Measurements from ENCODE around the gene CAMKMT. TPM values are rescaled to one million over a fixed set of nuclear protein-coding genes. Genes with fewer than 3 reads are reported as not detected.

The CAMKMT gene
- polyA plus RNA-seq, 3 donors, result 4.7 to 7.8 (median 7.0) TPM

DNA sequence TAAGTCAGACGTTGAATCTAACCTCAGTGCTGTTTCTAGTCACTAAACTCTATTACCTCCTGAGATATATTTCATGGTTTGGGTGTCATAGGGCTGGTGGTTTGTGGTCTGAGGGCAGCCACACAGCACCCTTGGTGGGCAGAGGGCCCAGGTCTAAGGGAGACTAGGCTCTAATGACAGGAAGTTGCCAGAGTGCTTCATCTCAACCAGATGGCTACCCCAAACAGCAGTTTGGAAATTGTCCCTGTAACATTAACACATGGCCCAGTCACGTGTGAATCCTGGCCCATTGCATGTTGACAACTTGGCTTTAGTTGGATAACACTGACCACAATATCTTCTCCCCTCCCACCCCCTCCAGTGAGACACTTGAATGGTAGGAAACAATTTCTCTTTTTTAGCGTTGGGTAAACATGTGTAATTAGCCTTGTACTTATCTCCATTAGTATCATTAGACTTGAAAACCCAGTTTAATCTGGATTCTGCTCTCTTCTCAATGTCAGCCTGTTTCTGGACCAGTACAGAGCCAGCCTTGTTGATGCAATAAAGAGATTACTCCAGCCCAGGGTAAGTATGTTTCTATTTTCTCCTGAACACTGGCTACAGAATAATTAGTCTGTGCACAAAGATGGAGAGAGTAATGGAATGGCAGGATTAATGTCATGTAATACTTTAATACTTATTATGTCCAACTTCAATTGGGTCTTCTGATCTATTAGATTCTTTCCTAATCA, 392.0 kb downstream of the CAMKMT start:
- TF ChIP-seq, protein P1, sequence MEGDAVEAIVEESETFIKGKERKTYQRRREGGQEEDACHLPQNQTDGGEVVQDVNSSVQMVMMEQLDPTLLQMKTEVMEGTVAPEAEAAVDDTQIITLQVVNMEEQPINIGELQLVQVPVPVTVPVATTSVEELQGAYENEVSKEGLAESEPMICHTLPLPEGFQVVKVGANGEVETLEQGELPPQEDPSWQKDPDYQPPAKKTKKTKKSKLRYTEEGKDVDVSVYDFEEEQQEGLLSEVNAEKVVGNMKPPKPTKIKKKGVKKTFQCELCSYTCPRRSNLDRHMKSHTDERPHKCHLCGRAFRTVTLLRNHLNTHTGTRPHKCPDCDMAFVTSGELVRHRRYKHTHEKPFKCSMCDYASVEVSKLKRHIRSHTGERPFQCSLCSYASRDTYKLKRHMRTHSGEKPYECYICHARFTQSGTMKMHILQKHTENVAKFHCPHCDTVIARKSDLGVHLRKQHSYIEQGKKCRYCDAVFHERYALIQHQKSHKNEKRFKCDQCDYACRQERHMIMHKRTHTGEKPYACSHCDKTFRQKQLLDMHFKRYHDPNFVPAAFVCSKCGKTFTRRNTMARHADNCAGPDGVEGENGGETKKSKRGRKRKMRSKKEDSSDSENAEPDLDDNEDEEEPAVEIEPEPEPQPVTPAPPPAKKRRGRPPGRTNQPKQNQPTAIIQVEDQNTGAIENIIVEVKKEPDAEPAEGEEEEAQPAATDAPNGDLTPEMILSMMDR (IDR thresholded peaks at IDR 0.05), result no peak
- no peak for DNase-seq
- Mint-ChIP-seq H3K27me3 (ENCODE audit: low read depth in 3 of 3) (peaks cover 2 to 8% (median 7%) of the 10 kb centered on the region in 3 donors), H3K27ac (peak overlapping the region in 1 of 7 donors; percentile 66), H3K4me1 (peaks cover 4% of the 10 kb centered on the region), H3K36me3 (no peaks in the 10 kb centered on the region), H3K4me3 (no peak overlapping the region), H3K9me3 (peaks cover 0 to 6% (median 2%) of the 10 kb centered on the region in 7 donors)
- Histone ChIP-seq H3K4me2 (replicated peaks; ENCODE audit: extremely low read depth, low read length, poor library complexity, severe bottlenecking) (no peak overlapping the region), H3K4me1 (ENCODE audit: control insufficient read depth in 1 of 2, insufficient read depth in 2 of 2, low read length in 2 of 2) (no peaks in the 10 kb centered on the region), H3K9me3 (replicated peaks in 1 of 2; ENCODE audit: control insufficient read depth in 1 of 2, insufficient read depth in 1 of 2, low read length in 2 of 2) (no peaks in the 10 kb centered on the region), H3K4me3 (replicated peaks in 1 of 3; ENCODE audit: low read depth in 2 of 3, low read length in 3 of 3) (no peak overlapping the region), H3K27me3 (ENCODE audit: control insufficient read depth in 2 of 2, insufficient read depth in 2 of 2, low read length in 2 of 2) (peaks cover 0 to 3% of the 10 kb centered on the region in 2 donors), H3K79me2 (ENCODE audit: insufficient read depth, low read length) (no peaks in the 10 kb centered on the region), H4K20me1 (ENCODE audit: insufficient read depth, low read length) (no peaks in the 10 kb centered on the region), H3K36me3 (replicated peaks in 1 of 2; ENCODE audit: control insufficient read depth in 1 of 2, insufficient read depth in 2 of 2, low read length in 2 of 2) (no peaks in the 10 kb centered on the region), H2AFZ (ENCODE audit: insufficient read depth, low read depth, low read length, poor library complexity, severe bottlenecking) (no peak overlapping the region), H3K27ac (ENCODE audit: low read depth in 1 of 2, low read length in 2 of 2) (no peak overlapping the region), H3K9ac (ENCODE audit: insufficient read depth, low read length, poor library complexity, severe bottlenecking) (no peak overlapping the region)
- WGBS (ENCODE audit: insufficient coverage), result no CpG with 5 or more reads among the region's 3 CpGs
- intact Hi-C loops (cut with micrococcal nuclease), result no loop called here

DNA sequence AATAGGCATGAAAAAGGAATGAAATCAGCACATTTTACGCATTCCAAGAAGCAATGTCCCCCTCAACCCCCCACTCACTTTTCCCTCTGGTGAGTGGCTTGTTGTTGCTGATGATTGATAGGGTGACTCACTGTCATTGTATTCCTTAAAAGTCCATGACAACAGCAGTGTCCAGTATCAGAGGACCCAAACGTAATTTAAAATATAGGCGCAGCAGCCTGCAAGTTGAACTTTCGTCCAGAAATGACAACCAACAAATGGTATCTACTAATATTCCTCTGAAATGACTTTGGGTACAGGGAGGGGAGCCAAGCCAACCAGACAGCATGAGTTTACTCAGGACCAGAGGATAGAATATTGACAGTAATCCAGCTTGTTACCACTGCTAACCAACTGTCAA, 396.8 kb downstream of the CAMKMT start:
- Mint-ChIP-seq H3K9me3 (no peaks in the 10 kb centered on the region), H3K4me3 (no peak overlapping the region), H3K4me1 (no peaks in the 10 kb centered on the region), H3K27me3 (ENCODE audit: low read depth in 3 of 3) (peaks cover 6 to 25% (median 11%) of the 10 kb centered on the region in 3 donors), H3K27ac (no peak overlapping the region), H3K36me3 (no peaks in the 10 kb centered on the region)
- Histone ChIP-seq H3K36me3 (replicated peaks in 1 of 2; ENCODE audit: control insufficient read depth in 1 of 2, insufficient read depth in 2 of 2, low read length in 2 of 2) (no peaks in the 10 kb centered on the region), H3K79me2 (ENCODE audit: insufficient read depth, low read length) (no peaks in the 10 kb centered on the region), H4K20me1 (ENCODE audit: insufficient read depth, low read length) (no peaks in the 10 kb centered on the region), H3K4me2 (replicated peaks; ENCODE audit: extremely low read depth, low read length, poor library complexity, severe bottlenecking) (no peak overlapping the region), H2AFZ (ENCODE audit: insufficient read depth, low read depth, low read length, poor library complexity, severe bottlenecking) (no peak overlapping the region), H3K4me3 (replicated peaks in 1 of 3; ENCODE audit: low read depth in 2 of 3, low read length in 3 of 3) (no peak overlapping the region), H3K27me3 (ENCODE audit: control insufficient read depth in 2 of 2, insufficient read depth in 2 of 2, low read length in 2 of 2) (peaks cover 0 to 3% of the 10 kb centered on the region in 2 donors), H3K4me1 (ENCODE audit: control insufficient read depth in 1 of 2, insufficient read depth in 2 of 2, low read length in 2 of 2) (no peaks in the 10 kb centered on the region), H3K27ac (ENCODE audit: low read depth in 1 of 2, low read length in 2 of 2) (no peak overlapping the region), H3K9me3 (replicated peaks in 1 of 2; ENCODE audit: control insufficient read depth in 1 of 2, insufficient read depth in 1 of 2, low read length in 2 of 2) (no peaks in the 10 kb centered on the region), H3K9ac (ENCODE audit: insufficient read depth, low read length, poor library complexity, severe bottlenecking) (no peak overlapping the region)
- intact Hi-C loops (cut with micrococcal nuclease), result no loop called here
- WGBS (ENCODE audit: insufficient coverage), result 100% methylated on average over 2 of the region's 4 CpGs
- TF ChIP-seq, protein P1 (IDR thresholded peaks at IDR 0.05), result no peak
- DNase-seq, result no peak
